ENCODE results near the gene SPAG16.

Gene SPAG16

GRCh38 chr2:214232271-214232670 lies 948.0 kb downstream of the SPAG16 start:
- H4K20me1 ChIP-seq (ENCODE audit: low read depth, low read length), result no peaks in the 10 kb centered on the region
- no peak for TF ChIP-seq CTCF (IDR thresholded peaks at IDR 0.05; ENCODE audit: insufficient read depth, low read length, poor library complexity, severe bottlenecking)
- no peak for TF ChIP-seq EZH2phosphoT487 (conservative IDR thresholded peaks at IDR 0.05; ENCODE audit: low read length)
- H3K27ac ChIP-seq (ENCODE audit: low read depth, low read length), result no peak overlapping the region

GRCh38 chr2:214233164-214233563 lies 948.9 kb downstream of the SPAG16 start:
- no peaks in the 10 kb centered on the region for H4K20me1 ChIP-seq (ENCODE audit: low read depth, low read length)
- H3K27ac ChIP-seq (ENCODE audit: low read depth, low read length), result no peak overlapping the region
- no peak for TF ChIP-seq CTCF (IDR thresholded peaks at IDR 0.05; ENCODE audit: insufficient read depth, low read length, poor library complexity, severe bottlenecking)
- no peak for TF ChIP-seq EZH2phosphoT487 (conservative IDR thresholded peaks at IDR 0.05; ENCODE audit: low read length)
- H3K9me2 ChIP-seq (replicated peaks; ENCODE audit: insufficient read depth, low read length), result no peaks in the 10 kb centered on the region
- H3K36me3 ChIP-seq (ENCODE audit: low read length), result no peaks in the 10 kb centered on the region
- H3K79me2 ChIP-seq (ENCODE audit: insufficient read depth, low read length), result no peaks in the 10 kb centered on the region
- no peaks in the 10 kb centered on the region for H3F3A ChIP-seq (ENCODE audit: insufficient read depth)
- H3K4me2 ChIP-seq (ENCODE audit: low read depth, low read length, poor library complexity, severe bottlenecking), result no peak overlapping the region
- H3K9ac ChIP-seq (ENCODE audit: low read length), result no peak overlapping the region
- no peaks in the 10 kb centered on the region for H3K9me3 ChIP-seq (ENCODE audit: insufficient read depth, low read length)
- no peaks in the 10 kb centered on the region for H3K27me3 ChIP-seq (ENCODE audit: low read length)
- H2AFZ ChIP-seq (ENCODE audit: low read depth, low read length, severe bottlenecking), result no peak overlapping the region
- H3K4me3 ChIP-seq (ENCODE audit: insufficient read depth, low read length, poor library complexity, severe bottlenecking), result no peak overlapping the region

More at GRCh38 chr2:214232271-214232670, 948.0 kb downstream of the SPAG16 start:
- no peaks in the 10 kb centered on the region for H3K9me2 ChIP-seq (replicated peaks; ENCODE audit: insufficient read depth, low read length)
- no peak overlapping the region for H3K9ac ChIP-seq (ENCODE audit: low read length)
- H3K4me3 ChIP-seq (ENCODE audit: insufficient read depth, low read length, poor library complexity, severe bottlenecking), result no peak overlapping the region
- H3K27me3 ChIP-seq (ENCODE audit: low read length), result no peaks in the 10 kb centered on the region
- no peaks in the 10 kb centered on the region for H3K9me3 ChIP-seq (ENCODE audit: insufficient read depth, low read length)
- H3K36me3 ChIP-seq (ENCODE audit: low read length), result no peaks in the 10 kb centered on the region
- H2AFZ ChIP-seq (ENCODE audit: low read depth, low read length, severe bottlenecking), result no peak overlapping the region
- no peaks in the 10 kb centered on the region for H3F3A ChIP-seq (ENCODE audit: insufficient read depth)
- no peaks in the 10 kb centered on the region for H3K79me2 ChIP-seq (ENCODE audit: insufficient read depth, low read length)
- H3K4me2 ChIP-seq (ENCODE audit: low read depth, low read length, poor library complexity, severe bottlenecking), result no peak overlapping the region

GRCh38 chr2:214242797-214243196 lies 958.5 kb downstream of the SPAG16 start:
- Histone ChIP-seq H3K79me2 (ENCODE audit: insufficient read depth, low read length) (no peaks in the 10 kb centered on the region), H3K9me2 (replicated peaks; ENCODE audit: insufficient read depth, low read length) (no peaks in the 10 kb centered on the region), H2AFZ (ENCODE audit: low read depth, low read length, severe bottlenecking) (no peak overlapping the region), H3K4me2 (ENCODE audit: low read depth, low read length, poor library complexity, severe bottlenecking) (no peak overlapping the region), H3K9me3 (ENCODE audit: insufficient read depth, low read length) (no peaks in the 10 kb centered on the region), H3K27me3 (ENCODE audit: low read length) (no peaks in the 10 kb centered on the region), H3K4me3 (ENCODE audit: insufficient read depth, low read length, poor library complexity, severe bottlenecking) (no peak overlapping the region), H3K36me3 (ENCODE audit: low read length) (no peaks in the 10 kb centered on the region), H3K9ac (ENCODE audit: low read length) (no peak overlapping the region), H3K27ac (ENCODE audit: low read depth, low read length) (no peak overlapping the region), H4K20me1 (ENCODE audit: low read depth, low read length) (no peaks in the 10 kb centered on the region), H3F3A (ENCODE audit: insufficient read depth) (no peaks in the 10 kb centered on the region)
- TF ChIP-seq CTCF (IDR thresholded peaks at IDR 0.05; ENCODE audit: insufficient read depth, low read length, poor library complexity, severe bottlenecking) (no peak), EZH2phosphoT487 (conservative IDR thresholded peaks at IDR 0.05; ENCODE audit: low read length) (no peak)
